ENCODE measurements around the gene STAP2.

GRCh38 chr19:4304538-4305256, 33.9 kb downstream of the STAP2 start, which contains the start of gene FSD1:
- TF ChIP-seq CTCF (conservative IDR thresholded peaks at IDR 0.05; ENCODE audit: low read depth, low read length) (no peak), EZH2 (IDR thresholded peaks at IDR 0.05; ENCODE audit: low read length, unreplicated experiment) (no peak), EZH2phosphoT487 (IDR thresholded peaks at IDR 0.05; ENCODE audit: borderline replicate concordance, low read length) (no peak)

Data from PC-3 (cell line).